ENCODE data around the gene WNT3A. TPM values are rescaled to one million over a fixed set of nuclear protein-coding genes. Genes with fewer than 3 reads are reported as not detected.

WNT3A gene
- total RNA-seq, 1 donor from 2014 or later, result not detected

Small RNA genes within 50 kb of the gene (microRNA-seq; reads per million reads assigned to microRNA genes)
- 0.65 reads per million for gene MIR3620

Other genes starting within 250 kb of the WNT3A start
- not detected in 2 replicates for gene PRSS38, start 191.3 kb upstream of the WNT3A start, total RNA-seq
- gene WNT9A, start 59.1 kb upstream of the WNT3A start, total RNA-seq, result 6.5 and 10.6 TPM in 2 replicates
- 224 and 259 TPM in 2 replicates for gene ARF1, start 75.7 kb downstream of the WNT3A start, total RNA-seq
- 8.1 and 9.3 TPM in 2 replicates for gene C1orf35, start 96.3 kb downstream of the WNT3A start, total RNA-seq
- 67.0 and 82.8 TPM in 2 replicates for gene MRPL55, start 102.3 kb downstream of the WNT3A start, total RNA-seq
- gene GUK1, start 133.3 kb downstream of the WNT3A start, total RNA-seq, result 200 and 214 TPM in 2 replicates
- 0.26 and 0.80 TPM in 2 replicates for gene GJC2, start 142.9 kb downstream of the WNT3A start, total RNA-seq
- 1.9 and 2.5 TPM in 2 replicates for gene IBA57, start 158.8 kb downstream of the WNT3A start, total RNA-seq
- 51.7 and 59.5 TPM in 2 replicates for gene OBSCN, start 201.0 kb downstream of the WNT3A start, total RNA-seq

Data from myocyte (in vitro differentiated cells).